HG03565 (cell line): ENCODE results near the gene TUFM.
A peak's percentile ranks its signal among the peaks of the same experiment; 100 is the strongest.
"Not testable (repeated sequence)": the region's sequence is repeated elsewhere in the genome, so short reads cannot be mapped to it uniquely, and the experiment has no call there.

Experiments used
- ATAC-seq: cut with Tn5 transposase; IDR thresholded peaks from one replicate; pipeline ENCODE4 v1.9.1; 2021; ENCODE audit warnings: mild to moderate bottlenecking, moderate library complexity; ENCODE audit not compliant: unreplicated experiment

TUFM gene

DNA sequence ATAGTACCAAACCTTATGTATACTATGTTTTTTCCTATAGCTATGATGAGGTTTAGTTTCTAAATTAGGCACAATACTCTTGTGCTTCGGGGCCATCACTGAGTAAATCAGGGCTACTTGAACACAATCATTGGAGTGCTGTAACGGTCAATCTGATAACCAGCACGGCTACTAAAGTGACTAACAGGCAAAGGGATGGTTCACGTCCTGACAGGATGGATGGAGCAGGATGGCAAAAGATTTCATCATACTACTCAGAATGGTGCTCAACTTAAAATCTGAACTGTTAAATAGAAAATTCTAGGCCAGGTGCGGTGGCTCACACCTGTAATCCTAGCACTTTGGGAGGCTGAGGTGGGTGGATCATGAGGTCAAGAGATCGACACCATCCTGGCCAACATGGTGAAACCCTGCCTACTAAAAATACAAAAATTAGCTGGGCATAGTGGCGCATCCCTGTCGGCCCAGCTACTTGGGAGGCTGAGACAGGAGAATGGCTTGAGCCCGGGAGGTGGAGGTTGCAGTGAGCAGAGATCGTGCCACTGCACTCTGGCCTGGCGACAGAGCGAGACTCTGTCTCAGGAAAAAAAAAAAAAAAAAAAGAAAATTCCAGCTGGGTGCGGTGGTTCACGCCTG, 7.0 kb downstream of the TUFM start:
- ATAC-seq, result no peak

DNA sequence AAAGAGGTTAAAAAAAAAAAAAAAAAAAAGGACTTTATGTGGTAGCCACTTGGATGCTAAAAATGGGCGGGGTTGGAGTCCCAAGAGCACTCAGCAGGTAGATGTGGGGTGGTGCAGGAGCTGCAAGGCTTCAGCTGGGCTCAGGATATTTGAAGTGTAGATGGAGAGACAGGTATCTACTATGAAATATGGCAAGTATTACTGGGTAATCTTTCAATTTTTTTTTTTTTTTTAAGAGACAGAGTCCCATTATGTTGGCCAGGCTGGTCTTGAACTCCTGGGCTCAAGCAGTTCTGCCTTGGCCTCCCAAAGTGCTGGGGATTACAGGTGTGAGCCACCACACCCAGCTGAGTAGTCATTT, 7.6 kb downstream of the TUFM start:
- no peak for ATAC-seq

DNA sequence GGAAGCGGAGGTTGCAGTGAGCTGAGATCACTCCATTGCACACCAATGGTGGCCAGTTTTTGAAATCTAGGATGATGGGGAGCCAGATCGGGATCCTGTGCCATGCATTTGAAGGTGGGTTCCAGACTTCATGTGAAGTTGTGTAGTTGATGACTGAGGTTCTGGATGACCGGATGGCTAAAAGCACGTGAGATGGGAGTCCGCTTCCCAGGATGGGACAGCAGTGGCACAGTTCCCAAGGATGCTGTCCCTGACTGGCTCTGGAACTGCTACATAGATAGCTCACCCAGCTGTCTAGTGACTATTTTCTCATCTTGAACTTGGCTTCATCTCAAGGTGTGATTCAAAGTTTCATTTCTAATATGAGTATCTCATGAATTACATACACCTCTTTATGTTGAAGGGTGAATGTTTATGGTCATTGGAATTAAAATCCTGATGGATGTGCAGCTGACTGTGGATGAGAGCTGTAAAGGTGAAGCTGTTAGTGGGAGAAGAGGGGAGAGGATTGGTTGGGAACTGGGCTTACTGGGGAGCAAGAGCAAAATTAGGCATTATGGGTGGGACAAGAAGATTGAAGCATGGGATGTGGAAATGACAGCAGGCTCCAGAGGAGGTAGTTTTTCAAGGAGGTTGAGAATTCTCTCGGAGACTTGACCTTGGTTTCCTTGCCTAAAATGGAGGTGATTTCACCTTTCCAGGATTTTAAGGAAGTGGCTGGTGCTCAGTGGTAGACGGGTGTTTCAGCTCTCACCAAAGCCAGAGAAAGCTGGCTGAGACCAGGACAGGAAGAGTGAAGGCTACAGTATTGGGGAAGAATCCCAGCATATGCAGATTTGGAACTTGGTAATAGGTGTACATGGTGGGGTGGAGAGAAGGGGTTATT, 8.2 kb downstream of the TUFM start:
- ATAC-seq, result no peak

DNA sequence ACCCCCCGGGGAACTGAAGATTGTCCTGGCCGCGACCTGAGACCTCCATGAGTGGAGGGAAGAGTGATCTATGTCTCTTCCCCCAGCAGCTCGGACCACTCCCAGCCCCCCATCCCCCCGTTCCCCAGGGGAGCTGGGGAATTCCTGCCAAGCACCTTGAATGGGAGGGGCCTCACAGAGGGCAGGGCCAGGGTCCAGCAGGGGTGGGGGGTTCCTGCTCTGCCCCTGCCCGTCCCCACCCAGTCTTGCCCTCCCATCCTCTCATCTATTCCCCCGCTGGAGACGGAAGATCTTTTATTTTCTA, 9.4 kb downstream of the TUFM start:
- ATAC-seq, result no peak

DNA sequence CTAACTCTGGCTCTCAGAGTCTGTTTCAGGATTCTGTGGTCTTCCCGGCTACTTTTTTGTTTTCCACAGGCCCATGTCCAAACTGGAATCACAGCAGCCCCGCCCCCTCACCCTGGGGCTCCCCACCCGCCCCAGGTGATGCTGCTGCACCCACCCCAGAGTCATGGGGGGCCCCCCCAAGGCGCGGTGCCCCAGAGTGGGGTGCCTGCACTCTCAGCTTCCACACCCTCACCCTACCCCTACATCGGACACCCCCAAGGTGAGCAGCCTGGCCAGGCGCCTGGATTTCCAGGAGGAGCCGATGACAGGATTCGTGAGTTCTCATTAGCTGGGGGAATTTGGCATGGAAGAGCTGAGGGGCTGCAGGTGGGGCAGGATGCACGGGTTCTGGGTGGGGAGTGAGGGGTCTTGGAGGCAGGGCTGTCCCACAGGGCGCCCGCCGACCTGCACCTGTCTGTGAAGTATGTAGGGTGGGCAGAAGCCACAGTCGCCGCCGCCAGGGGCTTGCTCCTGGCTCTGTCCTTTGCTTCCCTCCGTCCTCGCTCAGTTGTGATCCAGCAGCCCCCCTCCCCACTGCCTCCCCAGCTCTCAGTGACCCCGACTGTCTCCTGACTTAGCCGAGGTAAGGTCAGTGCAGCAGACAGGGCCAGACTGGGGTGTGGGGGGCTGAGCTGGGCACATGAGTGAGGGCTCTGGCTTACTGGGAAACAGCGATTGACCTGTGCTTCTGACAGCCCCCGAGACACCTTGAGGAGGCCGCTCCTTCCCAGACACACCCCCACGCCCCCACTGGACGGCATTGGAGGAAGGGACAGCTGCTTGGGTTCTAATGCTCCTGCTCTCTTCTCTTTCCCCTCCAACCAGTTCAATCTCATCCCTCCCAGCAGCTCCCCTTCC, 10.0 kb downstream of the TUFM start:
- ATAC-seq, result no peak

DNA sequence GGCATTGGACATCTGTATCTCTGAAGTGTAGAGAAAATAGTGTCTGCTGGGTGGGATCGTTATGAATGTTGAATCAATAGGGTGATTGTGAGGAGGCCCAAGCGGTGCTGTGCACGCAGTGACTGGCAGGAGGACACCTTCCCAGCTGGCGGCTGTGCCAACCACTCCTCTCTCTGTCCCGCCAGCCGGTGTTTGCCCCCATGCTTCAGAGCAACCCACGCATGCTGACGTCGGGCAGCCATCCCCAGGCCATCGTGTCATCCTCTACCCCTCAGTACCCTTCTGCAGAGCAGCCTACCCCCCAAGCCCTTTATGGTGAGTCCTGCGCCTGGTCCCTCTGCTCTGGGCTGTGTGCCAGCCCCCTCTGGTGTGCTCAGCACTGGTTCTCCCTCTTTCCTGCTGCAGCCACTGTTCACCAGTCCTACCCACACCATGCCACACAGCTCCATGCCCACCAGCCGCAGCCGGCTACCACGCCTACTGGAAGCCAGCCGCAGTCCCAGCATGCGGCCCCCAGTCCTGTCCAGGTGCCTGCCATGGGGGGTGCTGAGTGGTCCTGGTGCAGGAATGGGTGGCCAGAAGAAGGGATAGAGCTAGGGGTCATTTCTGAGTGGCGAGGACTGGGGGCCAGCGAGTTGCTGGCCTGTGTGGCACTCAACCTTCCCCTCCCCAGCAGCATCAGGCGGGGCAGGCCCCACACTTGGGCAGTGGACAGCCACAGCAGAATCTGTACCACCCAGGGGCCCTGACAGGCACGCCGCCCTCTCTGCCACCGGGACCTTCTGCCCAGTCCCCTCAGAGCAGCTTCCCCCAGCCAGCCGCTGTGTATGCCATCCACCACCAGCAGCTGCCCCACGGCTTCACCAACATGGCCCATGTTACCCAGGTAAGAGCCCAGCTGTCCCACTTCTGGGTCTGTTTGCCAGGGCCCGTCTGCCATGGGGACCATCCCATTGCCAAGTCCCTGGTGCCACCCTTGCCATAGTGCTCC, 11.0 kb downstream of the TUFM start:
- no peak for ATAC-seq

DNA sequence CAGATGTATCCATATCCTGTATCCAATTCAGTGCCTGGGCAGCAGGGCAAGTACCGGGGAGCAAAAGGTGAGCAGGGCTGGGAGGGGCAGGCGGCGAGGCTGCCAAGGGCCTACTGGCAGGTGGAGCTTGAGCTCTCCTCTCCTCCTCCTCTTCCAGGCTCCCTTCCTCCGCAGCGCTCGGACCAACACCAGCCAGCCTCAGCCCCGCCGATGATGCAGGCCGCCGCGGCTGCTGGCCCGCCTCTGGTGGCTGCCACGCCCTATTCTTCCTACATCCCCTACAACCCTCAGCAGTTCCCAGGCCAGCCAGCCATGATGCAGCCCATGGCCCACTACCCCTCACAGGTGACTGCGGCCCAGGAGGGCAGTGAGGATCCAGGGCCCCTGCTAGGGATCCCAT, 11.8 kb downstream of the TUFM start:
- no peak for ATAC-seq

DNA sequence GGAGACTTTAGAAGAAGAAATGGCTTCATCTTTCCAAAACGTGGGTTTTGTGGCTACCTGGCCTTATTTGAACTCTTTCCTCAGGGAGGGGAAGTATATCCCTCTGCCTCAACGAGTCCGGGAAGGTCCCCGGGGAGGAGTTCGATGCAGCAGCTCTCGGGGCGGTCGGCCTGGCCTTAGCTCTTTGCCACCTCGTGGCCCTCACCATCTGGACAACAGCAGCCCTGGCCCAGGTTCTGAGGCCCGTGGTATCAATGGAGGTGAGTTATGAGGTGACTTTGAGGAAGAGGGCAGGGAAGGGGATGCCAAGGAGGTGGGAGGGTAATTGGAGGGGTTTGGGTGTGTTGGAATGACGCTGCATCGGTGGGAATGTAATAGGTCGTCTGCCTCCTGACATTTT, 15.6 kb downstream of the TUFM start:
- ATAC-seq, result no peak

DNA sequence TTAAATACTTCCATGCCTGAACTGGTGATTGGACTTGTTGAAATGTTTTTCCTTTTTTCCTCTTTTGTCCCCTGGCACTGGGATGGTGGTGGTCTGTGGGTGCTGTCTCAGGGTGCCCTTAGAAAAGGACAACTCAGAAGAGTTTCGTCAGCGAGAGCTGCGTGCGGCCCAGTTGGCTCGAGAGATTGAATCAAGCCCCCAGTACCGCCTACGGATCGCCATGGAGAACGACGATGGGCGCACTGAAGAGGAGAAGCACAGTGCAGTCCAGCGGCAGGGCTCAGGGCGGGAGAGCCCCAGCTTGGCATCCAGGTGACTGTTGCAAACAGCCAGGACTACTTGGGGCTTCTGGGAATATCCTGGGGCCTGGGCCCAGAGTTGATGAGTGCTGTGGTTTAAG, 16.4 kb downstream of the TUFM start:
- no peak for ATAC-seq

DNA sequence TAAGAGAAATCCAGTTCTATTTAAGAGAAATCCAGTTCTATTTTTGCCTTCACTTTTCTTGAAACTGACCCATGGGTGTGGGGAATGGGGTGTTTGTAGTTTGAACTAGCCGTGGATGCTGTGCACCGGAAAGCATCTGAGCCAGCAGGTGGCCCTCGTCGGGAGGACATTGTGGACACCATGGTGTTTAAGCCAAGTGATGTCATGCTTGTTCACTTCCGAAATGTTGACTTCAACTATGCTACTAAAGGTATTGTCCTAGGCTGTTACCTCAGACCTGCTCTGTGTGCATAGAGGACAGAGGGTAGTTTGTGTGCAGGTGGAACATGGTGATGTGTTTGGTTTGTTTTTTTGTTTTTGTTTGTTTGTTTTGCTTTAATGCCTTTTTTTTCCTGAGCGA, 20.0 kb downstream of the TUFM start:
- ATAC-seq, result no peak

DNA sequence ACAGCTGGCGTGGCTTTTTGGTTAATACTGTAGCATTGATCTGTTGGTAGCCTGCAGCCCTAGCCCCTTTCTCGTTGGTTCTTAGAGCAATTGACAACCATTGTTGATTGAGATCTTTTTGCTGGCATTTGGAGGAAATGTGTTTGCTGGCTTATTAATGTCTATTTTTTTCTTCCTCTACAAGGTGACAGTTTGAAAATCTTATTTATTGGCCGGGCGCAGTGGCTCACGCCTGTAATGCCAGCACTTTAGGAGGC, 21.5 kb downstream of the TUFM start:
- ATAC-seq, result no peak

DNA sequence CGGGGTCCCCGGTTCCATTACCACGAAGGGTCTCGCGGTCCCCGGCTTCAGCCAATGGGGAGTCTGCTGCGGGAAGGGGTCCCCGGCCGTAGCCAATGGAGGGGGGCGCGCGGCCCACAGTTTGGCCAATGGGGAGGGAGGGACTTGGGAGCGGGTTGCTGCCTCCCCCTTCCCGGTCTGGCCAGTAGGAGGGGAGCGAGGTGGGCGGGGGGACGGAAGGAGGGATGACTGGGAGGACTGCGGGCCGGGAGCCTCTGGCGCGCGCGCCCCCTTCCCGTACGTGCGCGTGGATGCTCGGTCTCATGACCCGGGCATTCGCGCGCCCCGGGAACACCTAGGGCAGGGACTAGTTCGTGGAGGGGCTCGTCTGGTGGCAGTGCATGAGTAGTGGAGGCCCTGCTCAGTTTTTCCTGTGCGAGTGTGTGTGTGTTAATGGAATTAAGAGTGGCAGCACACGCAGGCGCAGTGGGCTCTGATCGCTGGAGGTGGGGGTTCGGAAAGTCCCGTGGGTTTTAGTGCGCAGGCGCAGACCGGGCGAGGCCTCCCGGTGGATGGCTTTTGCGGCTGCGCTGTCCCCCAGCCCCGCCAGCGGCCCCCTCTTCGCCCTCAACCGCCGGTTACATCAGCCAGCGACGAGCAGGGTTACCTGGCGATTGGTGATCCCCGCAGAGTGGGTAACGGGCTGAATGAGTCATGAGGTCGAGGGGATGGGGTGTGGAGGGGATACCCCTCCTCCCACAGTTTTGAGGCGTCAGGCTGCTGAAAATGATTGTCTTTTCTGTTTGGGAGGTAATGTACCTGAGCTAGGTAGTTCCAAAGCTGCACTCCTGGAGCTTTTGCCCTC, 22.1 kb downstream of the TUFM start:
- ATAC-seq, result peak; percentile 31

DNA sequence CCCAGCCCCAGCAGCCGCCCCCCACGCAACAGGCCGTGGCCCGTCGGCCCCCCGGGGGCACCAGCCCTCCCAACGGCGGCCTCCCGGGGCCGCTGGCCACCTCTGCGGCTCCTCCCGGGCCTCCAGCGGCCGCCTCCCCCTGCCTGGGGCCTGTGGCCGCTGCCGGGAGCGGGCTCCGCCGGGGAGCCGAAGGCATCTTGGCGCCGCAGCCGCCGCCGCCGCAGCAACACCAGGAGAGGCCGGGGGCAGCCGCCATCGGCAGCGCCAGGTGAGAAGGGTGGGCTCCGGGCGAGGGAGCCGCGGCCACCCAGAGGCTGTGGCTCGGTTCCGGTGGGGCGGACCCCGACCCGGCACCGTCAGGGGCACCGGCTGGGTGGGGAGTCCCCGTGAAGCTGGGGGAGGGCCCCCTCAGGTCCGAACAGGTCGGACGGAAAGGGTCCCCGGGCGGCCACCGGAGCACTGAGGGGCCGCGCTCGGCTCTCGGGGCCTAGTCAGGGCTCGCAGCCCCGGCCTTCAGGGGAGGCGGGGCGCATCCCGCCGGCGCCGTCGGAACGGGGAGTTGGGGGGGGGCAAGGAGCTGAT, 22.8 kb downstream of the TUFM start:
- peak; percentile 15 for ATAC-seq

DNA sequence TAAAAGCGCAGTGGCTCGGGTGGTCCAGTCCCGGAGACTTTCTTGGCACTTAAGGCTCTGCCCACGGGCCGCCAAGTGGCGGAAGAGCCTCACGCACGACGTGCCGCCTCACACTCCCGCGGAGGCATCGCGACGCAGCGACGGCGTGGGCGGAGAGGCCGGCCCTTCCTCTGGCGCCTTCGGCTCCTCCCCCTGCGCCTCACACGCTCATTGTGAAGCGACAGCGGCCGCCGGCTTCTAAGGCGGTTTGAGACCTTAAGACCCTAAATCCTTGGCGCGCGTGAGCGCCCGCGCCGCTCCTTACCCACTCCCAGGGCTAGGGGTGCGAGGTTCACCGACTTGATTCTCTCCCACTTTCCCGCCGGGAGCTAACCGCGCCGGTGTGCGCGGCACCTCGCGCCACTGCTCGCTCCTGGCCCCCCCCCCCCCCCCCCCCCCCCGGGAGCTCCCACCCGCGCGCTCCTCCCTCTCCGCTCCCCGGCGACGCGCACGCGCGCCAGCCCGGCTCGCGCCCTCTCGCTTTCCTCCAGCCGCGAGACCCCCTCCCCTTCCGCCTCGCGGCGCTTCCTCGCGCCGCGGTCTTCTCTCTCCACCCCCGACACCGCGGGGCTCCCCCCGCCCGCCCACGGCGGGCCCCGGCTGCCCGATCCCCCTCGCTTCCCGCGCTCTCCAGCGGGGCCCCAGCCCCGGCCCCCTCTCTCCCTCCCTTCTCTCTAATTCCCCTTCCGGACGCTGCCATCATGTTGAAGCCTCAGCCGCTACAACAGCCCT, 23.4 kb downstream of the TUFM start, which contains the start of gene ATXN2L:
Gene ATXN2L, plus strand, starts transcription at position 480 of the 771 bp plus-strand sequence. Its CDS starts 261 bp downstream, at position 741.
- ATAC-seq, result peak; percentile 53

DNA sequence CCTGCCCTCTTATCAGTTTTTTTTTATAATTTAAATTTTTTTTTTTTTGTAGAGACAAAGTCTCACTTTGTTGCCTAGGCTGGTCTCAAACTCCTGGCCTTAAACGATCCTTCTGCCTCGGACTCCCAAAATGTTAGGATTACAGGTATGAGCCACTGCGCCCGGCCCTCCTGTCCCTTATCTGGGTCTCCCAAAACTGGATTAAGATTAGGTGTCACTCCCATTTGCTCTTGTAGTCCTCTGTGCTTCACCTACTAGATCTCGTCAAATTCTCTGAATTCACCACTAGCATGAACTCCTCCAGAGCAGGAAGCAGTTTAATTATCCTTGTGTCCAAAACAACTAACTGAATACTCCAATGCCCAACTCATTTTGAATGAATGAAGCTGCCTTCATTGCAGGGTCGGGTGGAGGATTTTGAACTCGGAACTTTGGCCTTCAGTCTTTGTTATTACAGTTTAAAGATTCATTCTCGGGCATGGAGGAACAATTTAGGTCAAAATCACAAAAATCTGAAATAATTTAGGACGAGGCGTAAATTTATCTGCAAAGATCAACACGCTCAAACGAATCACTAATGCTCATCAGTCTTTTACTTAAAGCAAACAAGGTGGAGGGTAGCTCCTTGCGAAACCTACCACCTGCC, 24.2 kb downstream of the TUFM start:
- ATAC-seq, result no peak

DNA sequence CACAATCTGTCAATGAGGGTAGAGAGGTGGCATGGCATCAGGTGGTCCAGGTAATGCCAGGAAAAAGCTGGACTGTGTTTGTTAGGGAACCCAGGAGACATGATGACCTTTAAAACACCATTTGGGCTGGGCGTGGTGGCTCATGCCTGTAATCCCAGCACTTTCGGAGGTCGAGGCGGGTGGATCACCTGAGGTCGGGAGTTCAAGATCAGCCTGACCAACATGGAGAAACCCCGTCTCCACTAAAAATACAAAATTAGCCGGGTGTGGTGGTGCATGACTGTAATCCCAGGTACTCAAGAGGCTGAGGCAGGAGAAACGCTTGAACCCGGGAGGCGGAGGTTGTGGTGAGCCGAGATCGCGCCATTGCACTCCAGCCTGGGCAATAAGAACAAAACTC, 25.6 kb downstream of the TUFM start:
- ATAC-seq, result not testable (repeated sequence)

DNA sequence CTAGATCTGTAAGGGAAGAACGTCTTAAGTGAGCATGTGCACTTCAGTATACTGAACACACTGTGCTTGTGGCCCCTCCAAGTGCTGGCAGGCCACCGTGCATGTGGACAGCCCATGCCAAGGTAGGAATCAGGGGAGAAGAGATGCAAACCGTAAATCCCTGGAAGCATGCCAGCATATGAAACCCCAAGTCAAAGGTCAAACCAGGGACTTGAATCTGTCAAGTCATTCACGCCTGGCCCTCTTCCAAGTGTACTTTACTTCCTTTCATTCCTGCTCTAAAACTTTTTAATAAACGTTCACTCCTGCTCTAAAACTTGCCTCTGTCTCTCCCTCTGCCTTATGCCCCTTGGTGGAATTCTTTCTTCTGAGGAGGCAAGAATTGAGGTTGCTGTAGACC, 26.1 kb downstream of the TUFM start:
- no peak for ATAC-seq

DNA sequence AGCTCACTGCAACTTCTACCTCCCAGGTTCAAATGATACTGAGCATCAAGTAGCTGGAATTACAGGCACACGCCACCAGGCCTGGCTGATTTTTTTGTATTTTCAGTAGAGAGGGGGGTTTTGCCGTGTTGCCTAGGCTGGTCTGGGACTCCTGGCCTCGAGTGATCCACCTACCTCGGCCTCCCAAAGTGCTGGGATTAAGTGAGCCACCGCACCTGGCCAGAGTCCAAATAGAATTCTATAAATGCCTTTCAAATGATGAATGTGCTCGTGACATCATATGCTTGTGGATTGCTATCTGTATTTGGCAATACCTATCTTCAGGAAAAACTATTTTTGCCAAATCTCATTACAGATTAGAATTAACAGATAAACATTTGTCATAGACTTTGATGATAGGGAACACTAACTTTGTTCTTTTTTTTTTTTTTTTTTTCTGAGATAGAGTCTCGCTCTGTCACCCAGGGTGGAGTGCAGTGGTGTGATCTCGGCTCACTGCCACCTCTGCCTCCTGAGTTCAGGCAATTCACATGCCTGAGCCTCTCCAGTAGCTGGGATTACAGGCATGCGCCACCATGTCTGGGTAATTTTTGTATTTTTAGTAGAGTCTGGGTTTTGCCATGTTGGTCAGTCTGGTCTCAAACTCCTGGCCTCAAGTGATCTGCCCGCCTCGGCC, 38.6 kb downstream of the TUFM start:
- not testable (repeated sequence) for ATAC-seq
